GM18951 (cell line): ENCODE results near the gene MORN5.

Experiments used
- POLR2A ChIP-seq: IDR thresholded peaks from 4 replicates; pipeline ENCODE4 v1.6.1; 2011; ENCODE audit warnings: mild to moderate bottlenecking; ENCODE audit not compliant: insufficient read length, insufficient read depth; ENCODE audit errors: extremely low read depth
- in situ Hi-C: fragments of 300-500 bp; cut with MboI; formaldehyde crosslinking; loops from one replicate; pipeline ENCODE4 v1.12.0; 2022; ENCODE audit warnings: low sequenced_read_pairs, mixed read lengths, inconsistent platforms; ENCODE audit not compliant: unreplicated experiment

MORN5 gene

GRCh38 chr9:122209451-122209850, 49.7 kb downstream of the MORN5 start:
- in situ Hi-C loops: no loop called here
- no peak for TF ChIP-seq POLR2A

GRCh38 chr9:122212473-122213004, 52.8 kb downstream of the MORN5 start:
- in situ Hi-C loops: no loop called here
- no peak for TF ChIP-seq POLR2A

- TF ChIP-seq POLR2A: no peak
- in situ Hi-C loops: no loop called here
These were observed 53.4 kb downstream of the MORN5 start for GRCh38 chr9:122213102-122213588.

- in situ Hi-C loops: no loop called here
These were observed 54.1 kb downstream of the MORN5 start for GRCh38 chr9:122213589-122214413.

GRCh38 chr9:122214507-122214906, 54.8 kb downstream of the MORN5 start:
- in situ Hi-C loops: no loop called here
- TF ChIP-seq POLR2A: no peak

More at GRCh38 chr9:122213589-122214413, 54.1 kb downstream of the MORN5 start:
- TF ChIP-seq POLR2A: no peak

GRCh38 chr9:122215663-122216062, 56.0 kb downstream of the MORN5 start:
- TF ChIP-seq POLR2A: no peak
- in situ Hi-C loops: no loop called here

GRCh38 chr9:122216138-122216797, 56.6 kb downstream of the MORN5 start:
- in situ Hi-C loops: no loop called here
- TF ChIP-seq POLR2A: no peak

GRCh38 chr9:122216798-122217418, 57.2 kb downstream of the MORN5 start:
- in situ Hi-C loops: no loop called here
- no peak for TF ChIP-seq POLR2A

GRCh38 chr9:122217640-122218039, 57.9 kb downstream of the MORN5 start:
- no peak for TF ChIP-seq POLR2A
- in situ Hi-C loops: no loop called here

GRCh38 chr9:122218071-122218934, 58.6 kb downstream of the MORN5 start:
- TF ChIP-seq POLR2A: no peak
- in situ Hi-C loops: no loop called here

- in situ Hi-C loops: no loop called here
- TF ChIP-seq POLR2A: no peak
These were observed 59.5 kb downstream of the MORN5 start for GRCh38 chr9:122218935-122219855.

GRCh38 chr9:122219856-122220672, 60.4 kb downstream of the MORN5 start:
- TF ChIP-seq POLR2A: no peak
- in situ Hi-C loops: no loop called here
